Progenitor cell of endocrine pancreas (in vitro differentiated cells): ENCODE measurements around the gene TYMP. TPM values are rescaled to one million over a fixed set of nuclear protein-coding genes. Genes with fewer than 3 reads are reported as not detected.

Source experiments
- DNase-seq: peaks from one replicate; pipeline ENCODE4 v3.0.0; 2021; ENCODE audit warnings: low spot score; ENCODE audit not compliant: unreplicated experiment
- H3K27ac Mint-ChIP-seq: 2 replicates; pipeline ENCODE4 v1.8.0; 2021; ENCODE audit warnings: mild to moderate bottlenecking, moderate library complexity, mixed read lengths
- H3K27me3 Mint-ChIP-seq: 2 replicates; pipeline ENCODE4 v1.8.0; 2021; ENCODE audit warnings: mixed read lengths
- H3K36me3 Mint-ChIP-seq: 2 replicates; pipeline ENCODE4 v1.8.0; 2022; ENCODE audit warnings: mixed read lengths; ENCODE audit not compliant: insufficient read depth
- H3K4me1 Mint-ChIP-seq: 2 replicates; pipeline ENCODE4 v1.8.0; 2021; ENCODE audit warnings: low read depth, mixed read lengths
- H3K4me3 Mint-ChIP-seq: 2 replicates; pipeline ENCODE4 v1.8.0; 2021; ENCODE audit warnings: low read depth, mild to moderate bottlenecking, moderate library complexity, mixed read lengths
- H3K9me3 Mint-ChIP-seq: 2 replicates; pipeline ENCODE4 v1.8.0; 2021; ENCODE audit warnings: low read depth, mixed read lengths
- total RNA-seq: library from RNA; stranded (reverse); gene quantifications from 2 replicates; pipeline ENCODE4 v1.2.1, GENCODE V29; 2021
- TF ChIP-seq, protein P1 (sequence below): fragments of 200-600 bp; sonication (generic); IDR thresholded peaks from one replicate; pipeline ENCODE4 v1.5.0; 2021; ENCODE audit warnings: antibody characterized with exemption, mild to moderate bottlenecking; ENCODE audit not compliant: unreplicated experiment

Gene TYMP
- total RNA-seq, 1 donor from 2014 or later: 1.6 TPM

DNA sequence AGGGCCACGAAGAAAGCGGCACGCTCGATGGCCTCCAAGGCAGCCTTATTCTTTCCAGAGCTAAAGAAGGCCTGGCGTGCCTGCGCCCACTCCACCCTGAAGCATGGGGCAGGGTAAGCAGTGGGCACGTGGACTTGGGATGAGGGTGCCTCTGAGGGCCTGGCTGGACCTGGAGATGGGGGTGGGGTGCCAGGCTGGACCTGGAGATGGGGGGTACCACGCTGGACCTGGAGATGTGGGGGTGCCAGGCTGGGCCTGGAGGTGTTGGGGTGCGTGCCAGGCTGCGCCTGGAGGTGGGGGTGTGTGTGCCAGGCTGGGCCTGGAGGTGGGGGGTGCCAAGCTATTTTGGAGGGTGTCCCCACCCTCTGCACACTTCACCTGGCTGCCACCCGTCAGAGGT lies 43.2 kb upstream of the TYMP start:
- H3K4me1 Mint-ChIP-seq: no peaks in the 10 kb centered on the region
- TF ChIP-seq, protein P1, sequence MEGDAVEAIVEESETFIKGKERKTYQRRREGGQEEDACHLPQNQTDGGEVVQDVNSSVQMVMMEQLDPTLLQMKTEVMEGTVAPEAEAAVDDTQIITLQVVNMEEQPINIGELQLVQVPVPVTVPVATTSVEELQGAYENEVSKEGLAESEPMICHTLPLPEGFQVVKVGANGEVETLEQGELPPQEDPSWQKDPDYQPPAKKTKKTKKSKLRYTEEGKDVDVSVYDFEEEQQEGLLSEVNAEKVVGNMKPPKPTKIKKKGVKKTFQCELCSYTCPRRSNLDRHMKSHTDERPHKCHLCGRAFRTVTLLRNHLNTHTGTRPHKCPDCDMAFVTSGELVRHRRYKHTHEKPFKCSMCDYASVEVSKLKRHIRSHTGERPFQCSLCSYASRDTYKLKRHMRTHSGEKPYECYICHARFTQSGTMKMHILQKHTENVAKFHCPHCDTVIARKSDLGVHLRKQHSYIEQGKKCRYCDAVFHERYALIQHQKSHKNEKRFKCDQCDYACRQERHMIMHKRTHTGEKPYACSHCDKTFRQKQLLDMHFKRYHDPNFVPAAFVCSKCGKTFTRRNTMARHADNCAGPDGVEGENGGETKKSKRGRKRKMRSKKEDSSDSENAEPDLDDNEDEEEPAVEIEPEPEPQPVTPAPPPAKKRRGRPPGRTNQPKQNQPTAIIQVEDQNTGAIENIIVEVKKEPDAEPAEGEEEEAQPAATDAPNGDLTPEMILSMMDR: no peak
- H3K4me3 Mint-ChIP-seq: no peak overlapping the region
- H3K36me3 Mint-ChIP-seq: peaks cover 6% of the 10 kb centered on the region
- no peak for DNase-seq
- no peaks in the 10 kb centered on the region for H3K27me3 Mint-ChIP-seq
- H3K27ac Mint-ChIP-seq: no peak overlapping the region
- no peaks in the 10 kb centered on the region for H3K9me3 Mint-ChIP-seq

DNA sequence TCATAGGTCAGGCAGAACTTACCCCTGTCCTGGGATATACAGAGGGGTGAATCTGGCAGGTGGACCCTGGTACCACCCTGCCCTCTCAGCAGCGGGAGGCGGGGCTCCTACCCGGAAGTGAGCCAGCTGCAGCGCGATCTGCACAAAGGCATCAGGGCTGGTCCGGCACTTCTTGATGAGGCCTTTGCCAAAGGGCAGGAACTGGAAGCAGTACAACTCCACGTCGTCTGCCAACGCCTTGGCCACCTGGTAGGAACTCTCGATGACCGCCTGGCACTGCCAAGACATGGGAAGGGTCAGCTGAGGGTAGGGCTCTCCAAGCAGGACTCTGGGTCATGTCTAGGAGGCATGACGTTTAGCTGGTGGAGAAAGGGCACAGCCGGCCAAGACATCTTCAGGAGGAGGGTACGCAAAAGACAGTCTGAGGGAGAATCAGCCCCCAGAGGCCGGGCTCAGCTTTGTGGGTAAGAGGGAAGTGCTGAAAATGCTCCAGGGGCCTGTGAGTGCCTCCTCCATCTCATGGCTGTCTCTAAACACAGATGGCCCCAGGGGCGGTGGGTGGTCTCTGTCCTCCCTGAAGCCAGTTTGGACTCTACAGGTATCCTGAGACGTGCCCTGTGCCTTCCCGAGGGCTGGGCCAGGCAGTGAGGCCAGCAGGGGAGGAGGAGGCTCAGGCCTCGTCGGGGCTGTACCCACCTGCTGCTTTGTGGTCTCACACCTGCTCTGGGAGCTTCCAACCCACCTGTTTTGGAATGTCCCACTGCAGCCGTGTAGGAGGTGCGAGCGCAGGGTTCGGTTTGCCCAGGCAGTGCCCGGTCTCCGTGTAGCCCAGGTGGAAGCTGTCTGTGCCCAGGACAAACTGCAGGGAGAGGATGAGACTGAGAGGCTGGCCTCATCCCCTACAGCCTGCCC lies 41.7 kb upstream of the TYMP start:
- no peak for DNase-seq
- Mint-ChIP-seq H3K9me3 (no peaks in the 10 kb centered on the region), H3K36me3 (peaks cover 6% of the 10 kb centered on the region), H3K27ac (no peak overlapping the region), H3K27me3 (no peaks in the 10 kb centered on the region), H3K4me1 (no peaks in the 10 kb centered on the region), H3K4me3 (no peak overlapping the region)
- TF ChIP-seq, protein P1: no peak

DNA sequence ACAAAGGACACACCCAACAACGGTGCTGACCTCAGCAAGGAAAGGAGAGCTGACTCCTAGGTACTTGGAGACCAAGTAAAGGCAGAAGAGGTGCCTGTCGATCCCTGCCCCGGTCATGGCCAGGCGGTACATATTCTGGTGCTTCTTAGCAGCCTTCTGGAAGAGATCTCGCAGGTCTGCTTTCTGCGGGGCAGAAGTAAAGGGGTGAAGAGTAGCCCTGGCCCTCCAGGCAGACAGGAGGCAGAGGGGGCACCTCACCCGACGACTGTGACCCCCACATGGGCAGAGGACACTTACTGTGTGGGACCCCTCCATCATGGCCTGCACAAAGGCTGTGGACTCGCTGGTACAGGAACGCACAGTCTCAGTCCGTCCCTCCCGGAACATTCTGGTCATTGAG lies 41.0 kb upstream of the TYMP start:
- no peak for DNase-seq
- no peaks in the 10 kb centered on the region for H3K27me3 Mint-ChIP-seq
- TF ChIP-seq, protein P1: no peak
- H3K4me3 Mint-ChIP-seq: no peak overlapping the region
- H3K36me3 Mint-ChIP-seq: peaks cover 6% of the 10 kb centered on the region
- H3K4me1 Mint-ChIP-seq: no peaks in the 10 kb centered on the region
- no peak overlapping the region for H3K27ac Mint-ChIP-seq
- no peaks in the 10 kb centered on the region for H3K9me3 Mint-ChIP-seq

DNA sequence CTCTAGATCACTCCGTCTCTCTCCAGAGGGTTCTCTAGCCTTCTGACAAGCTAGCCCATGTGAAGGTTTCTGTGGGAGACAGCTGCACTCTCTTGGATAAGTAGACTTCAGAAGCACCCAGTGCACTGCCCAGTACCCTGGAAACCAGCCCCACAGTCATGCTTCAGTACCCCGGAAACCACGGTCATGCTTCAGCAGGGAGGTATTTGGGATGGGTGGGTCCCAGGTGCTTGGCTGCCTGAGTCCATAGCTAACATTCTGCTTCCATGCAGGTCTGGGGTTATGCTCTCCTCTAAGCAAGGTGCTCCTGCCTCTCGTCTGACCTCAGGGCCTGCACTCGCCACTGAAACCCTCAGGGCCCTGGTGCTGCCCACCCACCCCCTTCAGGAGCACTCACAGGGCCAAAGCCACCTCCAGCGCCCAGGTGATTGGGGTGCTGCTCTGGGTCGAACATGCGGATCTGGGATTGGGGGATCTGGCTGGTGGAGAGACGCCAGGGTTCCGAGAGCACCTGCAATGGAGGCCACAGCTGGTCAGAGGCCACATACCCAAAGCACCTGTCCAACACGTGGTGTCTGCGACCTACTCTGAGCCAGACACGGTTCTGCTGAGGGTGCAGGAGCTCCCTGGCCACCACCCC lies 40.2 kb upstream of the TYMP start:
- no peaks in the 10 kb centered on the region for H3K4me1 Mint-ChIP-seq
- no peak overlapping the region for H3K4me3 Mint-ChIP-seq
- H3K27me3 Mint-ChIP-seq: no peaks in the 10 kb centered on the region
- TF ChIP-seq, protein P1: no peak
- no peak for DNase-seq
- H3K36me3 Mint-ChIP-seq: peaks cover 6% of the 10 kb centered on the region
- H3K27ac Mint-ChIP-seq: no peak overlapping the region
- no peaks in the 10 kb centered on the region for H3K9me3 Mint-ChIP-seq

DNA sequence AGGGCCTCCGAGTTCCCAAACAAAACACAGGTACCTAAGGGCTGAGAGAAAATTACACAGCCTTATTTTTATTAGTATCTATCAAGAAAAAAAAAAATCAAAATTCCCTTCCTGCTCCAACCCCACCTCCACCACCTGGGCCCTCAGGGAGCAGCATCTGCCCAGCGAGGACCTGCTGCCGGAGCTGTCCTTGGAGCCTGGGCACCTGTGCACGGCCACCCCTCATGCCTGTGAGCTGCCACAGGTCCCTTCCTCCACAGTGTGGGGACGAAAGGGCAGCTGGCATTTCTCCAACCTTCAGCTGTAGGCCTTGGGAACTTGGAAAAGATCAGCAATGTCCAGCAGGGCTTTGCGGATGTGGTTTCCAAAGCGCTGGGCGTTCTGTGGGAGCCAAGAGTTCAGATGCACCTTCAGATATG lies 39.2 kb upstream of the TYMP start:
- TF ChIP-seq, protein P1: no peak
- H3K36me3 Mint-ChIP-seq: peaks cover 6% of the 10 kb centered on the region
- no peak for DNase-seq
- H3K27ac Mint-ChIP-seq: no peak overlapping the region
- no peaks in the 10 kb centered on the region for H3K4me1 Mint-ChIP-seq
- H3K4me3 Mint-ChIP-seq: no peak overlapping the region
- H3K27me3 Mint-ChIP-seq: no peaks in the 10 kb centered on the region
- no peaks in the 10 kb centered on the region for H3K9me3 Mint-ChIP-seq
